Motor neuron (in vitro differentiated cells): Measurements from ENCODE around the gene HLA-DMA. TPM values are rescaled to one million over a fixed set of nuclear protein-coding genes. Genes with fewer than 3 reads are reported as not detected.

Experiments used
- ATAC-seq, 8 experiments: fragments of 200-7000 bp; cut with Tn5 transposase; replicated peaks in 6 of 8; 2 replicates each; pipeline ENCODE4 v1.8.0; 2021; ENCODE audit warnings: mild to moderate bottlenecking in 8 of 8, moderate library complexity in 8 of 8
- H3K27ac ChIP-seq, 2 donors: fragments of 250-450 bp; sonication (Bioruptor Pico); 2 replicates each; pipeline ENCODE4 v1.9.0; 2021; ENCODE audit warnings: antibody characterized with exemption in 2 of 2, mild to moderate bottlenecking in 2 of 2, moderate library complexity in 1 of 2
- H3K4me1 ChIP-seq, 2 donors: fragments of 250-450 bp; sonication (Bioruptor Pico); replicated peaks in 1 of 2; 2 replicates each; pipeline ENCODE4 v1.6.1; 2021; ENCODE audit warnings: antibody characterized with exemption in 2 of 2, mild to moderate bottlenecking in 2 of 2, moderate library complexity in 1 of 2
- H3K4me3 ChIP-seq, 5 donors: fragments of 250-450 bp; sonication (Bioruptor Pico); 2 replicates each; pipeline ENCODE4 v1.9.0; 2021; ENCODE audit warnings: antibody characterized with exemption in 5 of 5, mild to moderate bottlenecking in 5 of 5, moderate library complexity in 4 of 5
- WGBS, 10 experiments: fragments of 450-650 bp; shearing (Covaris generic); methylation state at CpG; one replicate each; pipeline ENCODE4 v1.0.0; 2022; 5-methylcytosine and 5-hydroxymethylcytosine counted together
- in situ Hi-C, 9 experiments: fragments of 400-800 bp; cut with MboI; loops; one replicate each; pipeline ENCODE4 v1.15.0; 2021; ENCODE audit warnings: low sequenced_read_pairs in 9 of 9, low pct_unique_long_range_greater_than_20kb in 2 of 9; ENCODE audit not compliant: unreplicated experiment in 9 of 9
- total RNA-seq, 8 experiments: library from RNA; unstranded; fragments of 300-600 nt; gene quantifications; 2 replicates each; pipeline versions ENCODE4 v1.2.3 to v1.2.4, GENCODE V29; 2022

HLA-DMA gene
- total RNA-seq, 8 experiments from 2014 or later: 0.46 to 6.1 (median 1.3) TPM

DNA sequence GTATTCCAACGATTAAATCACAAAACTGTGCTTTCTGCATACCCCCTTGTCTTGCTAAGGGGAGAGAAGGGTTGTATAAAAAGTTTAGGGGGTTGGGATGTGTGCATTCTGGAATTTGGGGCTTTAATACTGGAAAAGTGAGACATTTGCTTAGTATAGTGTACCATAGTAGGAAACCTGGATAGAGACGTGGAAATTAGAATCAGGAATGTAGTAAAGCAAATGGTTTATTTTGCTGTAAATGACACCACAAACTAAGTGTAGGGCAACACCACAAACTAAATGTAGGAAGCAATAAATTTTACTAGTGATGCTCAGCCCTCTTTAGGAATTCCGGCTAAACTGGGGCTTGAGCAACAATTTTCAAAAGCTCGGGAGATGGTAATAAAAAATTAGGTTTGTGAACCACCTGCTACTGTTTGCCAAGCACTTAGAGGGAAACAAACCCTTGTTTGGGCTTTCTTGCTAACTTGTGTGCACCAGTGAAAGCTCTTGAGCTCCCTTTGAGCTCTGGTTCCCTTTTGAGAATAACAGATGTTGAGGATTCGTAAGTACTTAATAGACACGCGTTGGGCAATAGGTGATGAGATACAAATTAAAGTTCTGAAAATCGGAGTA is 29.3 kb upstream of the HLA-DMA start:
- Histone ChIP-seq H3K4me1 (no peaks in the 10 kb centered on the region), H3K27ac (no peak overlapping the region), H3K4me3 (no peak overlapping the region)
- in situ Hi-C loops: loop anchor here in 4 of 9 experiments (25.0 kb wide), 1 partner anchor 95 kb away; no protein-coding TSS in a partner anchor
- WGBS, 10 experiments: 34 to 83% (median 75%) methylated on average over 2 to 8 of the region's 8 CpGs; no CpG with 5 or more reads in 2 of the 10 experiments
- ATAC-seq: no peak

DNA sequence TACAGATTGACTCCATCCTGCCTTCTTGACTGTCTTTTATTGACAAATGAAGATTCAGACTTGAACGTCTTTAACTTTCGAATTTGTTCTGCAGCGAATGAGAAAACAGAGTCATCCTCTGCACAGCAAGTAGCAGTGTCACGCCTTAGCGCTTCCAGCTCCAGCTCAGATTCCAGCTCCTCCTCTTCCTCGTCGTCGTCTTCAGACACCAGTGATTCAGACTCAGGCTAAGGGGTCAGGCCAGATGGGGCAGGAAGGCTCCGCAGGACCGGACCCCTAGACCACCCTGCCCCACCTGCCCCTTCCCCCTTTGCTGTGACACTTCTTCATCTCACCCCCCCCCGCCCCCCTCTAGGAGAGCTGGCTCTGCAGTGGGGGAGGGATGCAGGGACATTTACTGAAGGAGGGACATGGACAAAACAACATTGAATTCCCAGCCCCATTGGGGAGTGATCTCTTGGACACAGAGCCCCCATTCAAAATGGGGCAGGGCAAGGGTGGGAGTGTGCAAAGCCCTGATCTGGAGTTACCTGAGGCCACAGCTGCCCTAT is 27.7 kb upstream of the HLA-DMA start:
- H3K4me1 ChIP-seq: peaks cover 7 to 10% of the 10 kb centered on the region in 2 donors
- 78 to 95% (median 85%) methylated on average over 3 to 5 of the region's 11 CpGs; no CpG with 5 or more reads in 5 of the 10 experiments for WGBS, 10 experiments
- no peak overlapping the region for H3K4me3 ChIP-seq
- no peak overlapping the region for H3K27ac ChIP-seq
- in situ Hi-C loops: loop anchor here in 4 of 9 experiments (25.0 kb wide), 1 partner anchor 93 kb away; no protein-coding TSS in a partner anchor
- peak in 4 of 8 experiments; percentile 3 to 9 (median 5) for ATAC-seq

DNA sequence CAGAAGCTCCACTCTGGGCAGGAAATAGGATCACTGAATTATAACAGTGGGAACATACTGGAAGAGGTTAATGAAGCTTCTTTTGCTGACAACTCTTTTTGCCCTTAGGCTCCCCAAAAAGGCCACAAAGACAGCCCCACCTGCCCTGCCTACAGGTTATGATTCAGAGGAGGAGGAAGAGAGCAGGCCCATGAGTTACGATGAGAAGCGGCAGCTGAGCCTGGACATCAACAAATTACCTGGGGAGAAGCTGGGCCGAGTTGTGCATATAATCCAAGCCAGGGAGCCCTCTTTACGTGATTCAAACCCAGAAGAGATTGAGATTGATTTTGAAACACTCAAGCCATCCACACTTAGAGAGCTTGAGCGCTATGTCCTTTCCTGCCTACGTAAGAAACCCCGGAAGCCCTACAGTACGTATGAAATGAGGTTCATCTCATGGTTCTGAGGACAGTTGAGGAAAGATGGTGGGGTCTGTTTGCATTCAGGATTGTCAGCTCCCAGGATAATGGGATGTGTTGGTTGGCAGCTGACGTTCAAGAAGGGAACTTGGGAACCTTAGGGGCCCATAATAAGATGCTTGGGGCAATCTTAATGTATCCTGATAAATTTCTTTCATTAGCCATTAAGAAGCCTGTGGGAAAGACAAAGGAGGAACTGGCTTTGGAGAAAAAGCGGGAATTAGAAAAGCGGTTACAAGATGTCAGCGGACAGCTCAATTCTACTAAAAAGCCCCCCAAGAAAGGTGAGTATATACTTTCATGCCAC is 27.0 kb upstream of the HLA-DMA start:
- in situ Hi-C loops: loop anchor here in 4 of 9 experiments (25.0 kb wide), 1 partner anchor 93 kb away; no protein-coding TSS in a partner anchor
- 79 to 100% (median 98%) methylated on average over 1 to 9 of the region's 12 CpGs; no CpG with 5 or more reads in 2 of the 10 experiments for WGBS, 10 experiments
- no peak overlapping the region for H3K4me3 ChIP-seq
- H3K27ac ChIP-seq: no peak overlapping the region
- peaks cover 13 to 14% of the 10 kb centered on the region in 2 donors for H3K4me1 ChIP-seq
- ATAC-seq: no peak

DNA sequence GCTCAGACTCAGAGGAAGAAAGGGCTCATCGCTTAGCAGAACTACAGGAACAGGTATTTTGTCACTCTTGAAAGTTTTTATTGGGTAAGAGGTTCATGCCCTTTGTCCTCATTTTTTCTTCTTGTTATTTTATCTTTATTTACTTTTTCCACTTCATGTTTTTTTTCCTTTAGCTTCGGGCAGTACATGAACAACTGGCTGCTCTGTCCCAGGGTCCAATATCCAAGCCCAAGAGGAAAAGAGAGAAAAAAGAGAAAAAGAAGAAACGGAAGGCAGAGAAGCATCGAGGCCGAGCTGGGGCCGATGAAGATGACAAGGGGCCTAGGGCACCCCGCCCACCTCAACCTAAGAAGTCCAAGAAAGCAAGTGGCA is 25.0 kb upstream of the HLA-DMA start:
- 77 to 100% (median 90%) methylated on average over 4 to 7 of the region's 7 CpGs; no CpG with 5 or more reads in 1 of the 10 experiments for WGBS, 10 experiments
- H3K4me3 ChIP-seq: no peak overlapping the region
- H3K4me1 ChIP-seq: peaks cover 13 to 15% of the 10 kb centered on the region in 2 donors
- H3K27ac ChIP-seq: no peak overlapping the region
- in situ Hi-C loops: loop anchor here in 4 of 9 experiments (25.0 kb wide), 1 partner anchor 91 kb away; no protein-coding TSS in a partner anchor
- no peak for ATAC-seq

DNA sequence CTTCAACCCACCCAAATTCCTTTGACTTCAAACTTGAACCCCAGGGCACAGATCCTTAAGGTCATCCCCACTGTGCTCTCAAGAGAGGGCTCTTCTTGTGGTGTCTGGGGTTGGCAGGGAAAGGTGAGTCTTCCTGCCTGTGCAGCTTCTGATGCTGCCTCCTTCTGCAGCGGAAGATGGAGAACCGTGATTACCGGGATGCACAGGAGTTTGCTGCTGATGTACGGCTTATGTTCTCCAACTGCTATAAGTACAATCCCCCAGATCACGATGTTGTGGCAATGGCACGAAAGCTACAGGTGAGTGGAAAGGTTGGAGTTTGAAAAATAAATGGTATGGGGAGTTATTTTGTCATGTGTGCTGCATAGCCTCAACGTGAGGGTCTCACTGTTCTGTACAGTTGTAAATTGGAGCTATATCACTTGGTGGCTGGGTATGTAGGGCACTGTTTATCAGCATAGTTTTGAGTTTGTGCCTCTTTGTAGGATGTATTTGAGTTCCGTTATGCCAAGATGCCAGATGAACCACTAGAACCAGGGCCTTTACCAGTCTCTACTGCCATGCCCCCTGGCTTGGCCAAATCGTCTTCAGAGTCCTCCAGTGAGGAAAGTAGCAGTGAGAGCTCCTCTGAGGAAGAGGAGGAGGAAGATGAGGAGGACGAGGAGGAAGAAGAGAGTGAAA is 24.5 kb upstream of the HLA-DMA start:
- 66 to 100% (median 94%) methylated on average over 1 to 9 of the region's 10 CpGs for WGBS, 10 experiments
- no peak for ATAC-seq
- in situ Hi-C loops: loop anchor here in 4 of 9 experiments (25.0 kb wide), 1 partner anchor 90 kb away; no protein-coding TSS in a partner anchor
- Histone ChIP-seq H3K4me3 (no peak overlapping the region), H3K4me1 (peaks cover 13 to 15% of the 10 kb centered on the region in 2 donors), H3K27ac (no peak overlapping the region)

DNA sequence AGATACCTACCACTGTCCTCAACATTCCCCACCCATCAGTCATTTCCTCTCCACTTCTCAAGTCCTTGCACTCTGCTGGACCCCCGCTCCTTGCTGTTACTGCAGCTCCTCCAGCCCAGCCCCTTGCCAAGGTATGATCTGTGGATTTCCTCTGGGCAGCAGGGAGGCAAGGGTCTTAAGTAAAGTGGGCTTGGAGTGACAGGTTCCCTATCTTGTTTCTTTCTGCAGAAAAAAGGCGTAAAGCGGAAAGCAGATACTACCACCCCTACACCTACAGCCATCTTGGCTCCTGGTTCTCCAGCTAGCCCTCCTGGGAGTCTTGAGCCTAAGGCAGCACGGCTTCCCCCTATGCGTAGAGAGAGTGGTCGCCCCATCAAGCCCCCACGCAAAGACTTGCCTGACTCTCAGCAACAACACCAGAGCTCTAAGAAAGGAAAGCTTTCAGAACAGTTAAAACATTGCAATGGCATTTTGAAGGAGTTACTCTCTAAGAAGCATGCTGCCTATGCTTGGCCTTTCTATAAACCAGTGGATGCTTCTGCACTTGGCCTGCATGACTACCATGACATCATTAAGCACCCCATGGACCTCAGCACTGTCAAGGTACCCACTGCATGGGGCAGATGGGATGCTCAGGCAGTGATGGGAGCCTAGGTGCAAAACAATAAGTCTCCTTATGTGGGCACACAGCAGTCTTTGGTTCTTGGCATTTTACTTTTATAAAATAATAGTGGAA is 23.6 kb upstream of the HLA-DMA start:
- H3K27ac ChIP-seq: no peak overlapping the region
- peaks cover 13 to 15% of the 10 kb centered on the region in 2 donors for H3K4me1 ChIP-seq
- in situ Hi-C loops: loop anchor here in 4 of 9 experiments (25.0 kb wide), 1 partner anchor 89 kb away; no protein-coding TSS in a partner anchor
- peak overlapping the region in 1 of 5 donors; percentile 69 for H3K4me3 ChIP-seq
- ATAC-seq: no peak
- WGBS, 10 experiments: 91 to 100% (median 98%) methylated on average over 1 to 6 of the region's 7 CpGs; no CpG with 5 or more reads in 5 of the 10 experiments

DNA sequence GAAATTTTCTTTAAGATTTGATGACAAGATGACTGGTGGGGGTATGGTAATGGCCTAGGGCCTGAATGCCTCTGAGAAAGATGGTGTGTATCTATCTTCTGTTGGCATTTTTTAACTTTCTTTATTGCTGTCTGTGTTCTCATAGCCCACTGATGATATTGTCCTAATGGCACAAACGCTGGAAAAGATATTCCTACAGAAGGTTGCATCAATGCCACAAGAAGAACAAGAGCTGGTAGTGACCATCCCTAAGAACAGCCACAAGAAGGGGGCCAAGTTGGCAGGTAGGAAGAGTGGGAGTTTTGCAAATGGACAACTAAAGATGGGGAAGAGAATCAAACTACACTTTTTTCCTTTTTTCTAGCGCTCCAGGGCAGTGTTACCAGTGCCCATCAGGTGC is 23.0 kb upstream of the HLA-DMA start:
- Histone ChIP-seq H3K4me3 (peak overlapping the region in 2 of 5 donors; percentile 53 to 69), H3K4me1 (peaks cover 13 to 15% of the 10 kb centered on the region in 2 donors), H3K27ac (no peak overlapping the region)
- in situ Hi-C loops: loop anchor here in 4 of 9 experiments (25.0 kb wide), 1 partner anchor 89 kb away; no protein-coding TSS in a partner anchor
- ATAC-seq: no peak
- WGBS, 10 experiments: 0 to 100% (median 67%) methylated on average over 1 to 2 of the region's 2 CpGs; no CpG with 5 or more reads in 3 of the 10 experiments

DNA sequence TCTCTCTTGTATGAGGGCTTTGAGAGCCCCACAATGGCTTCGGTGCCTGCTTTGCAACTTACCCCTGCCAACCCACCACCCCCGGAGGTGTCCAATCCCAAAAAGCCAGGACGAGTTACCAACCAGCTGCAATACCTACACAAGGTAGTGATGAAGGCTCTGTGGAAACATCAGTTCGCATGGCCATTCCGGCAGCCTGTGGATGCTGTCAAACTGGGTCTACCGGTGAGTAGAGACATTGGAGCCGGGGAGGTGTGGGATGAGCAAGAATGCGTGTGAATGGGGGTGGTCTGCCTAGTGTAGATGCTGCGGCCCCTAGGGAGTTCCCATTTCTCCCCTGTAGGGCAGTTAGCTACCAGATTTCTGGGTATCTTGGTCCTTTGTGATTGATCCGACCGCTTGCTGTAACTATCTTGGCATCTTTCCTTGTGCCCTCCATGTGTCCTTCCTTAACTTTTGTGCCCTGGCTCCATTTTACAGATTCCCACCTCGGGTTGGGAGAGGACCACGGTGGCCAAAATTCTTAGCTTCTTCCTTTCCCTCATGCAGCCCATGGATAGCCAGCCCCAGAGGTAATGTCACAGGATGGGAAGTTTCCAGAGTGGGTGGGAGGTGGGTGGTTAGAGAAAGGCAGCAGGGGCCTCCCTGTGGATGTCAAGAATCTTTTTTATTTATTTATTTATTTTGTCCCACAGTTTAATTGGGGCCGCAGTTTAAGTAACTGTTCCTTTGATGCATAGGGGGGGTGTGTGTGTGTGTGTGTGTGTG is 21.8 kb upstream of the HLA-DMA start:
- no peak overlapping the region for H3K27ac ChIP-seq
- peak overlapping the region; percentile 49 to 77 (median 60) for H3K4me3 ChIP-seq
- H3K4me1 ChIP-seq: peaks cover 13 to 15% of the 10 kb centered on the region in 2 donors
- 0 to 29% (median 12%) methylated on average over 1 to 9 of the region's 14 CpGs; no CpG with 5 or more reads in 1 of the 10 experiments for WGBS, 10 experiments
- ATAC-seq: no peak
- in situ Hi-C loops: loop anchor here in 4 of 9 experiments (25.0 kb wide), 1 partner anchor 87 kb away; no protein-coding TSS in a partner anchor

DNA sequence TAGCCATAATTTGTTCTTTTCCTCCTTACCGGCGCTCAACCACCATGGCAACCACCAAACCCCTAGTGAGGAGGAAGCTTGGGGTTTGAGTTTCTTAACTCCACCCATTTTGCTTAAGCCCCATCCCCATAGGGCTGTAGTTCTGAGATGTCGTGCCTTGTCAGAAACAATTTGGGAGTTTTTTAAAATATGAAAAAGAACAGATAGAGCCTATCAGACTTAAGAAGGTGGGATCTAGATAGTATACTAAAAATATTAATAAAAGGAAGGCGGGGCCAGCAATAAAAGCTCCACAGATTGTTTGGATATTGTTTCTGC is 21.1 kb upstream of the HLA-DMA start:
- ATAC-seq: no peak
- in situ Hi-C loops: no loop called here
- Histone ChIP-seq H3K4me3 (peak overlapping the region; percentile 49 to 77 (median 60)), H3K27ac (no peak overlapping the region), H3K4me1 (peaks cover 13 to 15% of the 10 kb centered on the region in 2 donors)
- WGBS, 10 experiments: 0 to 40% (median 0%) methylated on average over 1 to 4 of the region's 4 CpGs

DNA sequence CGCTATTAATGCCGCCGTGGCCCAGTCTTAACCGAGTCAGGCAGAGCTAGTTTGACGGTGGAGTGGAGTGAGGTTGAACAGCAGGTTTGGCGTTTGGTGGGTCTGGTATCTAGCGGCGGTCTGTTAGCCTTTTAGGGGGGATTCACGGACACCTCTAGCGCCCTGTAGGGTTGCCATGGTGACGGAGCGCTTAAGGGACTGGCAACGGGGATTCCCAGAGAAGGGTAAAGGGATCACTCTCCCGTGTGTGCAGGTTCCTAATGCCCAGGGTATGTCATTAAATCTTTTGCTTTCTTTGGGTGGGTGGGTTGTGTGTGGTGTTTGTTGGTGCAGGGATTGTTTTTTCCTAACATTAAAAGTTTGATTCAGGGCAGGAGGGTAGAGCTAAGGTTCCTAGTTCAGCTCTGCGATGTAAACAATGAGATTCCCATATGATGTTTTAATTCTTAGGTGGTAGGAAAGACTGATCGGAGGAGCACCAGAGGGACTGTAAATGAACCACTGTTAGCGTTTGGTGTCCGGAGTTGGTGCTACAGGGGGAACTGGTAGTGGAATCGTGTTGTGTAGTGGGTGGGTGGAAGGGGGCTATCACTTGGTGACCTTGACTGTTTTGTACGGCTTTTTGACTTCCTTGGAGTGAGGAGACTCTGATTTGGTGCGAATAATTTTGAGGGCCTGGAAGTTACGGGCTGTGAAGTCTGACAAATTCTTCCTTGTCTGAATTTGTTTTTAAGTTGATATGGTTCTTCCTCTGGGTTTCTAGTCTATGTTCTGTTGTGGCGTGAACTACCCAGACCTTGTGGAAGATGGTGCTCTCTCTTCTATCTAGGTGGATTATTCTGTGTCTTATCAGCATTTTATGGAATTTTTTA is 20.5 kb upstream of the HLA-DMA start:
- peaks cover 13 to 15% of the 10 kb centered on the region in 2 donors for H3K4me1 ChIP-seq
- peak overlapping the region; percentile 49 to 77 (median 60) for H3K4me3 ChIP-seq
- WGBS, 10 experiments: 0 to 4% (median 0%) methylated on average over 2 to 13 of the region's 23 CpGs; no CpG with 5 or more reads in 1 of the 10 experiments
- in situ Hi-C loops: no loop called here
- peak overlapping the region; percentile 27 to 50 for H3K27ac ChIP-seq
- ATAC-seq: no peak
